Activated CD4-positive, alpha-beta T cell treated with anti-CD3 and anti-CD28 coated beads, Interleukin-2, amount 50 U/mL, for 4 hours (primary cell): ENCODE measurements around the gene ATP6AP2.
"Not testable (repeated sequence)": the region's sequence is repeated elsewhere in the genome, so short reads cannot be mapped to it uniquely, and the experiment has no call there.

Experiments
- DNase-seq, 2 experiments: peaks; one replicate each; pipeline ENCODE4 v3.0.0-alpha.2; 2020

Gene ATP6AP2

DNA sequence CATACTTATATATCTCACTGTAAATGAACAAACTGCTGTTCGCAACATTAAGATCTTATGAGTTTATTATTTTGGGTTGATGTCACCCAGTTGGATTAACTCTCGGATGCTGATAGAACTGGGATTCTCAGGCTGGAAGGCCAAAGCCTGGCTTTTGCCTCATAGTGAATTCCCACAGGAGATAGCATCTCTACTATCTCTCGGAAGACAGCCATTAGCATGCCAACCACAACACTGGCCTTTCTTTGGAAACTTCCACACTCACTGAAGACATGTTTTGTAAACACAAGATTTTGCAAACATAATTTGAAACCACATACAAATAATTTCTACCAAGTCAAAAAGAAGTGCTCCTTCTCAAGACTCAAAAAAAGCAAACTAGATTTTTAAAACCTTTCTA lies 4.5 kb upstream of the ATP6AP2 start:
- no peak for DNase-seq

DNA sequence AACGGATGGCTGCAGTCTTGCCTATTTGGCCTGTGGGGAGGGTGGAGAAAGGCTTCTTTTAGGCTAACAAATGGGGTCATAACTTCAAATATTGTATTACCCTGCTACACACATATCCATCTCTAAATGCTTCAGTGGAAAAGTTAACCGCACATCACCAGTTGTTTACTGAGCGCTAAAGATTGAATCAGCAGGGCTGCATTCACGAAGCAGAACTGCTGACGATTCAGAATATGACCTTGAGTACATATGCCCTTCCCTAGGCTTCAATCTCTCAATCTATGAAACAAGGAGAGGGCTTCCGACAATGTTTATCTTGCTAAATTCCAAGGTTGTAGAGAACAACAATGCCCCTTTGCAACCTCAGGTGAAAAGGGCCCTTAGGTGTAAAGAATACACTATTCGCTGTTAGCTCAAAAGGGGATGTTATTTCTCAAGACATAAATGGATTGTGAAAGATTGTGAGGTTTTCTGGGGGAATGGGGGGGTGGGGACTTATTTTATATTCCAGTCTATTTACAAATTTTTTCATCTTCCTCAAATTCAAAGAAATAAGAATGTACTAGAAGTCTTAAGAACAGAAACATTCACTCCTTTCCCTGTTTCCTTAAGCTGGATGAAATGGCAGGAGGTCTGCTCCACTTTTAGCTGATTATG lies 2.6 kb upstream of the ATP6AP2 start:
- DNase-seq = no peak

DNA sequence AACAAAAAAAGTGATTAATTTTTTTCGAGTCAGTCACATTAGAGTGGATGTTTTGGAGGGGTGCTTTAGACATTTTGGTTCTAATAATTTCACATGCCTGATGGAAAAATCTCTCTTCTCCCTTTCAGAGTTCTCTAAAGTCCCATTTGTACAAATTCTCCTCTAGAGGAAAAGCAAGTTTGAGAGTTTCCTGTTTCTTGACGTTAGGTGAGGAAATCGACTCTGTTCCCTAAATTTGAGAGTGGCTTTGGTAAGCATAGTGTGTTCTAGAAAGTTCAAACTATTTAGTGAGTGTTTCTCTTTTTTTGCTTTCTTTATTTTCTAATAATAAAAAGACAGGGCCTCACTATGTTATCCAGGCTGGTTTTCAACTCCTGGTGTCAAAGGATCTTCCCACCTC lies 1.6 kb upstream of the ATP6AP2 start:
- DNase-seq = no peak

DNA sequence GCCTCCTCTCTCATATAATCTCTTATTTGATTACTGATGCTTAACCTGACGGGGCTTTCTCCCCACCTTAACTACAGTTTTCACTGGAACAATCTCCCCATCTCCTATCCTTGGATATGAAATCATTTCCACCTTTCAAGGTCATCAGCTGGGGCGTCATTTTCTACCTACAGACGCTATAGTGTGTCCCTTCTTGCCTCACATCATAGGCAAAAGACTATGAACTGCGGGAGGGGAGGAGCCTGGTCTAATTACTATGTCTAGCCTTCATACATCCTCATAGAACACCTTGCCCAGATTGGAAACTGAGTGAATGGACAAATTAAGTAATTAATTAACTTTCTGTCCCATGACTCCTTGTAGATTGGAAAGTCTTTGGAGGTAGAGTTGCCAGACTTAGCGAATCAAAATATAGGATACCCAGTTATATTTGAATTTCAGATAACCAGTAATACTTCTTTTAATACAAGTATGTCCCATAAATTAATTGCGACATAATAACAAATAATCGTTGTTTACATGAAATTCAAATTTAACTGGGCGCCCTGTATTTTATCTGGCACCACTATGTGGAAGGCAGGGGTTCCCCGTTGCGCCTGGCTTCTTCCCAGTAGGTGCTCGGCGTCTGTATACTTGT lies 752 bp upstream of the ATP6AP2 start:
- DNase-seq = no peak

DNA sequence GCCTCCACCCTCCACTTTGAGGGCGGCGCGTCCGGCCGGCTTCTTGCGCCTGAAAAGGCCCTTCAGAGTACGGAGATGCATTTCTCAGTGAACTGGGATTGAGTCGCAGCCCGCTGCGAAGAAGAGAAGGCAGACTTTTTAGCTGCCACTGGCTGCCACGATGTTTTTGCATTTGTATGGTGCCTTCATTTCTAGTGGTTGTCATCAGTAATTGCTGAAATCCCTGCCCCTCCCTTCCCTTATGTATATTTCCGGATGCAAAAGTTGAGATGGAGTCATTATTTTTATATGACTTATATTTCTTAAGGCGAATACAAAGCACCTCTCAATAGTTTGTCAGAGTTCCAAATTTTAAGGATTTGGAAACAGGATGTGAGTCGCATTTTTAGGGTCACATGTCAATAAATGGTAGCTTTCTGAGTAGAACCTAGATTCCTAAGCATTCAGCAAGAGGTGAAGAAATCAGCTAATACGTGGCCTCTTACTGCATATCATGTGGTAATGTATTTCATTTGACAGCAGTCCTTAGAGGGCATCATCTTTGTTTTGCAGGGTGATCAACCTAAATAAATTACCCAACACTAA lies 658 bp downstream of the ATP6AP2 start:
- no peak for DNase-seq

DNA sequence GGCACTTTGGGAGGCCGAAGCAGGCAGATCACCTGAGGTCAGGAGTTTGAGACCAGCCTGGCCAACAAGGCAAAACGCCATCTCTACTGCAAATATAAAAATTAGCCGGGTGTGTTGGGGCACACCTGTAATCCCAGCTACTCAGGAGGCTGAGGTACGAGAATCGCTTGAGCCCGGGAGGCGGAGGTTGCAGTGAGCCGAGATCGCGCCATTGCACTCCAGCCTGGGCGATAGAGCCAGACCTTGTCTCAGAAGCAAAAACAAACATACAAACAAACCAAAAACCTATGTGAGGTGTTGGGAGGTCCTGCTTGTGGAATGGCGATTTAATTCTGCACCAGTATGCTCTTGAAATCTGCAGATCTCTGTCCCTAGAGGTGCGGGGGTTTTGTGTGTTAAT lies 1.4 kb downstream of the ATP6AP2 start:
- DNase-seq = not testable (repeated sequence)

DNA sequence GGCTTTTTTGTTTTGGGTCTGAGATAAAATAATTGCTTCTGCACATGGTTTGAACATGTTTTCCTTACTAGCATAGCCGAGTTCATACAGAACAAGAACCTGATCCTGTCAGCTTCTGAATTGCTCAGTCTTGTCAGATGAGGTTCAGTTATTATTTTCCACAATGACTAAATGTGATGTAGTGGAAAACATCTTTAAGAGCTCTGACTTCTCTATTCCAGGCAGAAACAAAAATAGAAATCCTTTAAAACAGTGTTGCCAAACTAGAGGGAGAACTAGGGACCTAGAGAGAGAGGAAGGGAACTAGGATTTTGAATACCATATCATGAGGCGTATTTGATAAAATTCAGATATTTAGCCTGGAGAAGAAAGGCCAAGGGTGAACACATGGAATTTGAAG lies 2.0 kb downstream of the ATP6AP2 start:
- DNase-seq = no peak

DNA sequence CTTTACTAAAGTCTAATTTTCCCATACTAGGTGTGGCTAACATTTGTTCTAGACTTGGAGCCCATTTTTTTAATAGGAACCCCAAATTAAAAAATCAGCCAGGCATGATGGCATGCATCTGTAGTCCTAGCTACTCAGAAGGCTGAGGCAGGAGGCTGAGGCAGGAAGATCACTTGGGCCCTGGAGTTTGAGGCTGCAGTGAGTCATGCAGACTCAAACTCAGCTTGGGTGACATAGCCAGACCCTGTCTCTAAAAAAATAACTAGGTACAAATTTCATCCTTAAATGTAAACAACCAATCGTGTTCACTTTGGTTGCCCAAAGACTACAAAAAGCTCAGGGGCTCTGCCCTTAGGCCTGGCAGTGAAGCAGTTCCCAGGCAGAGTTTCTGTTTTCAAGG lies 6.9 kb downstream of the ATP6AP2 start:
- DNase-seq = not testable (repeated sequence)

DNA sequence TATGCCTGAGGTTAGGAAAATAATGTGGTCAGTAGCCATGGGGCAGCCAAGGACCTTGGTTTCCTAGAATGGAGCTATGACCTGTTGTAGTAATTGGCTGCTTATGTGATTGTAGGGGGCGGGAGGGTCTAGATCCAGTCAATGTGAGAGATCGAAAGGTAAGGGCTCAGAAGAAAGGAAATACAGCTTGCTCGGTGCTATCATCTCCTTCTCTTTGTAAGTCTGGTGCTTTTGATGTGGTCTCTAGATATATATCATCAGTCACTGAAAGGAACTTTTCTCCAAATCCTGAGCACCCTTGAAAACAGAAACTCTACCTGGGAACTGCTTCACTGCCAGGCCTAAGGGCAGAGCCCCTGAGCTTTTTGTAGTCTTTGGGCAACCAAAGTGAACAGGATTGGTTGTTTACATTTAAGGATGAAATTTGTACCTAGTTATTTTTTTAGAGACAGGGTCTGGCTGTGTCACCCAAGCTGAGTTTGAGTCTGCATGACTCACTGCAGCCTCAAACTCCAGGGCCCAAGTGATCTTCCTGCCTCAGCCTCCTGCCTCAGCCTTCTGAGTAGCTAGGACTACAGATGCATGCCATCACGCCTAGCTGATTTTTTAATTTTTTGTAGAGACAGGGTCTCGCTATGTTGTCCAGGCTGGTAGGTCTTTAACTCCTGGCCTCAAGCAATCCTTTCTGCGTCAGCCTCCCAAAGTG lies 9.0 kb downstream of the ATP6AP2 start:
- DNase-seq = not testable (repeated sequence)

DNA sequence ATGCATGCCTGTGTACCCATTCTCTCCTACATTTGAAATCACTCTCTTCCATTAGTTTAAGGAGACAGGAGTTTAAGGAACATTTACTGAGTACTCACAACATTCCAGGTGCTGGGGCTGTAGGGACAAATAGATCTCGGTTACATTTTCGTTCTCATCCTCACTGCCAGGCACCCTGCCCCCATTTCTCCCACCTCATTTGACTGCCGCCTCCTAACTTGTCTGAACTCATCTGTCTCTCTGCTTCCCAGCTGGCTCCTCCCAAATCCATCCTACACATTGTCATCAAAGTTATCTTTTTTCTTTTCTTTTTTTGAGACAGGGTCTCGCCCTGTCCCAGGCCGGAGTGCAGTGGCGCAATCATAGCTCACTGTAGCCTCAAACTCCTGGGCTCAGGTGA lies 22.7 kb downstream of the ATP6AP2 start:
- DNase-seq = no peak

DNA sequence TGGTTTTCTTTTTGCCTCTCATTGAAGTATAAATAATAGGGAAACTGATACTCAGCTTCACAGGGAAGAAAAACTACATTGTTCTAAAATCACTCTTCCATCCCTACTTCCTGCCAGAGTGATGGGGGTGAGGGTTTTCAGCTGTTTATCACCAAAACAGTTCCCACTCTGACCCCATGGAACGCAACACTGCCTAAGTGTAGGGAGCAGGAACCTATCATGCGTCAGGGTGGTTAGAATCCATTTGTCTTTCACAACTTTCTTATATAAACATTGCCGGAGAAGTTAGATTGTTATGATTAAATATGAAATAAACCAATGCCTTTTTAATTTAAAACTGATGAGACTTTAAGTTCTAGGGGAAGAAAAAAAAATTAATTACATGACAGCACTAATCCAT lies 26.6 kb downstream of the ATP6AP2 start:
- no peak for DNase-seq

DNA sequence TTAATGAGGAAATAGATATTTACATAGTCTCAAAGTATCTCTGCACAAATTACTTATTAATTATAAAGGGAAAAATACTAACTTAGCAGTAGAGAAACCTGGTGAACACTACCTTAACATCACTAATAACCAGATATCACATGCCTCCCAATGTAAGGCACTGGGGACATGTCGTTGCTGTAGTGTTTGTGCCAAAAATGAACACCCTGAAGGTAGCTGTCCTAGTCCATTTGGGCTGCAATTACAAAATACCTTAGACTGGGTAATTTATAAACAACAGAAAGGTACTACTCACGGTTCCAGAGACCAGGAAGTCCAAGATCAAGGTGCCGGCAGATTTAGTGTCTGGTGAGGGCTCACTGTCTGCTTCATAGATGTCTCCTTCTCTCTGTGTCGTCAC lies 31.7 kb downstream of the ATP6AP2 start:
- DNase-seq = no peak

DNA sequence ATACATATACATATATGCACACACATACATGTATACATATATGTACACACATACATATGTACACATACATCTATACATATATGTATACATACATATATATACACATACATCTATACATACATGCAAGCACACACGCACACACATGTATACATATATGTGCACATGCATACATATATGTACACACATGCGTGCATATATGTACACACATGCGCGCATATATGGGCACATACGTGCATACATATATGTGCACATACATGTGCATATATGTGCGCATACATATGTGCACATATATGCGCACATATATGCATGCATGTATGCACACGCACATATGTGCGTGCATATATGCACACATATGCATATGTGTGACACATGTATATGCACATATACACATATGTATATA lies 35.2 kb downstream of the ATP6AP2 start:
- DNase-seq = no peak

DNA sequence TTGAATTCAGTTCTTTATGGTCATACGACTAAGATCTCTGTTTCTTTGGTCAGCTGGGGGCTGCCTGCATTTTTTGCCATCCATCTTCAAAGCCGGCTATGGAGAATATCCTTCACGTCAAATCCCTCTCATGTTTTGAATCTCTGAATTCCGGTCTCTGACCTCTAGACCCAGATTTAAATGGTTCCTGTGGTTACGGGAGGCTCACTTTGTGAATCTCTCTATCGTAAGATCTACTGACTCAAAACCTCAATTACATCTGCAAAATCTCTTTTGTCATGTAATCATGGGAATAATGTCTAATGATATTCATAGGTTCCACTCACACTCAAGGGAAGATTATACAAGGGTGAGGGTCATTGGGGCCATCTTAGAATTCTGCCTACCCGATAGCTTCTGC lies 36.8 kb downstream of the ATP6AP2 start:
- no peak for DNase-seq

DNA sequence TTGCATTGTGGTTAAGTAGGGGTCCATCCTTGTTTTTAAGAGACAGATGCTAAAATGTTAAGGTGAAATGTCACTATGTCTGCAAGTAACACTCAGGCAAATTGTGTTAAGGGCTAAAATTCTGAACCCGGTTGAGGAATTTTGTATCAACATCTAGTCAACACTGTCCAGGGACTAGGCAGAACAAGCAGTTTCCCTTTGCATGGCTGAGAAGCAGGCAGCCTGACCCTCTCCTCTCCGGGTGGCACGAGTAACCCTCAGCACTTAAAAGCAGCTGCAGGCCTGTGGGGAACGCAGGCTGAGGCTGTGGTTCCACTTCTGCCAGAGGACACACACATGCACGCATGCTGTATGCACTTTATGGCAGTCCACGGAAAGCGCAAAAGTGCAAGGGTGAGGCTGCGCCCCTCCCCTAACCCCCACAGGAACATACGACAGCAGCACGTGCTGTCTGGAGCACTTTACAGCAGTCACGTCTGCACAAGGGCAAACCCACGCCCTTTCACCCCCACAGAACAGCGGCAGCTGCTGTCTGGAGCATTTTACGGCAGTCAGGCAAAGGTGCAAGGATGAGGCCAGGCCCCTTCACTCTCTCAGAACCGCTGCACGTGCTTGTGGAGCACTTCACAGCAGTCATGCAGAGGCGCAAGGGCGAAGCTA lies 41.8 kb downstream of the ATP6AP2 start:
- no peak for DNase-seq

DNA sequence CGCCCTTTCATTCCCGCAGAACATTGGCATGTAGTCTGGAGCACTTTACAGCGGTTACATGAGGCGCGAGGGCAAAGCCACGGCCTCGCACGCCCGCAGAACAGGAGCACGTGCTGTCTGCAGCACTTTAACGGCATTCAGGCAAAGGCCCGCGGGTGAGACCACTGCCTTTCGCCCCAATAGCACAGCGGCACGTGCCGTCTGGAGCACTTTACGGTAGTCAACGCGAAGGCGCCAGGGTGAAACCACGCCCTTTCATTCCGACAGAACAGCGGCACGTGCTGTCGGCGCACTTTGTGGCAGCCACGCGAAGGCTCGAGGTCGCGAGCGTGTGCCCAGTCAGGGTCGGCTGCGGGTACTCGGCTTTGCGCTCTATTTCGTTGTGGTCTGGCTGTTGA lies 42.4 kb downstream of the ATP6AP2 start, which contains the start of gene MPC1L:
MPC1L (plus strand) TSS at position 290 of the 398 bp plus-strand sequence. CDS start 138 bp downstream, outside the sequence.
- DNase-seq = no peak

DNA sequence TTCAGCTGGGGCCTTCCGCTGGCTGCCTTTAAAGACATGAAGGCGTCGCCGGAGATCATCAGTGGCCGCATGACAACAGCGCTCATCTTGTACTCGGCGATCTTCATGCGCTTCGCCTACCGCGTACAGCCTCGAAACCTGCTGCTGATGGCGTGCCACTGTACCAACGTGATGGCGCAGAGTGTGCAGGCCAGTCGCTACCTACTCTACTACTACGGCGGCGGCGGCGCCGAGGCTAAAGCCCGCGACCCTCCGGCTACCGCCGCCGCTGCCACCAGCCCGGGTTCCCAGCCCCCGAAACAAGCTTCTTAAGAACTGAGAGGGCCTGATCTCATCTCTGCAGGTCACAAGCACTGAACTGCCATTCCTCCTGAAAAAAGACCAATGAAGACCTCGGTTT lies 42.9 kb downstream of the ATP6AP2 start:
- no peak for DNase-seq

DNA sequence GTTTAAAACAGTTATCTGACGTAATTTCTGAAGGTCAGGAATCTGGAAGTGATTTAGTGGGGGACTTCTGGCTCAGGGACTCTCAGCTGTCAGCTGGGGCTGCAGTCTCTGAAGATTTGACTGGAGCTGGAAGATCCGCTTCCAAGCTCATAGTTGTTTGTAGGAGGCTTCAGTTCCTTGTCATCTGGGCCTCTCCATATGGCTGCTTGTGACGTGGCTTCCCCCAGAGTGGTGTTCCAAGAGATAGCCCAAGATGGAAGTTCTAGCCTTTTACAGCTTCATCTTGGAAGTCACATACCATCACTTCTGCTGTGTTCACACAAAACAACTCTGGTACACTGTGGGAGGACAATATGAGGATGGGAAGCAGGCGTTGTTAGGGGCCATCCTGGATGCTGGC lies 44.5 kb downstream of the ATP6AP2 start:
- DNase-seq = no peak

DNA sequence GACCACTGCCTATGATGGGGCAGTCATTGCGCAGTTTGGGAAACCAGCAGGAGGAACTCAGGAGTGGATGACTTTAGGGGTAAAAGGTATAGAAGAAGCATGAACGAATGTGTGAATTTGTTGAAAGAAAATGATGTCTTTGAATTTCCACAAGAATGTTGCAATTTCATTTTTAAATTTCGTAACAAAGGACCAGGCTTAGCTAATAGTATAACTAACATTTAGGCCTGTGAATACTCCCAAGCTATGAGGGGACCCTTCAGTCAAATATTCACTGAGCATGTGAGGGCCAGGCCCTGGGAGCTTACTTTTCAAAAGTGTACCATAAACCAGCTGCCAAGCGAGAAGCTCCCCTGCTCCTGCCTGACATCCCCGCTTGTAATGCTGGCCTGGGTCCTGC lies 47.7 kb downstream of the ATP6AP2 start:
- no peak for DNase-seq

DNA sequence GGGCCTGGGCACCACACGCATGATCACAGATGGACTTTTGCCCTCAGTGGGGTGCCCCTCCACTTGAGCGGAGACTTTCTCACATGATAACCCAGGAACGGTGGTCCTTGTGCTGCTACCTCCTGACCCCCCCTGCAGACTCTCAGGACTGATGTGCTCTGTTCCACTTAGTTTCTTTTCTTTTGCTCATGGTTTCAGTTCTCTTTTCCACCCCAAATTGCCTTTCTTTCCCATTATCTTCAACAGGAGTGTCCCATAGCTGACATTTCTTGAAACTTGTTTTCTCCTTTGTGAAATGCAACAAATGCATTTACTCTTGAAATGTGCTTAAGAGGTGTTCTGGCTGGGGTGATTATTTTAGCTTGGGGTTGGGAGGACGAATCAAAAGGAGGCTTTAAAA lies 51.4 kb downstream of the ATP6AP2 start:
- DNase-seq = no peak

DNA sequence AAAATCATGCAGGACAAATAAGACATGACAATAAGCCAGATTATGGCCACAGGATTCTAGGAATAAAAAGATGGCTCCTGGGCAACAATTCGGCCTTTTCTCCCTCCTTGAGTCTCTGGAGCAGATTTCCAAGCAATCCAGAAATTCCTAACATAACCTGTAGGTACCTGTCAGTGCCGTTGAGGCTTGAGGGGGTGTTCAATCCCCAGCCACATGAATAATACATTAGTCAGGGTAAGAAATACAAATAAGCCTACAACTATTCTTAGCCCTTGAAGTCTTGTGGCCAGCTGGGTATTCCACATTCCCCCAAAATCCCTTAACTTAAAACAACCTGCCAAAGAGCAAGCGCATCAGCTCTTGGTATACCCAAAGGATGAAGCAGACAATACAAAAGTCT lies 56.9 kb downstream of the ATP6AP2 start:
- DNase-seq = no peak

DNA sequence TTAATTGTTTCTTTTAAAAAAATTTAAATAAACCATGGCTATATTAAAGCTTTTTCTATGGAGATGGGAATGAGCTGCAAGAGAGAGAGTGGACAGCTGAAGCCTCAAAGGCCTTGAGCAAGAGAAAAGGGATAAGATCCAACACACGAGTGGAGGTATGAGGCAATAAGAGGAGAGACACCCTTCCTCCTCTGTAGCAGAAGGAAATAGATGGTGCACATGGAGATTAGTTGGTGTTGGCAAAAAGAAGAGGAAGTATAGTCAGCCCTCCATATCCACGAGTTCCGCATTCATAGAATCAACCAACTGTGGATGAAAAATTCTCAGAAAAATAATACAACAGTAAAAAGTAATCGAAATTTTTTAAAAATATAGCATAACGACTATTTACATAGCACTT lies 63.4 kb downstream of the ATP6AP2 start:
- no peak for DNase-seq

DNA sequence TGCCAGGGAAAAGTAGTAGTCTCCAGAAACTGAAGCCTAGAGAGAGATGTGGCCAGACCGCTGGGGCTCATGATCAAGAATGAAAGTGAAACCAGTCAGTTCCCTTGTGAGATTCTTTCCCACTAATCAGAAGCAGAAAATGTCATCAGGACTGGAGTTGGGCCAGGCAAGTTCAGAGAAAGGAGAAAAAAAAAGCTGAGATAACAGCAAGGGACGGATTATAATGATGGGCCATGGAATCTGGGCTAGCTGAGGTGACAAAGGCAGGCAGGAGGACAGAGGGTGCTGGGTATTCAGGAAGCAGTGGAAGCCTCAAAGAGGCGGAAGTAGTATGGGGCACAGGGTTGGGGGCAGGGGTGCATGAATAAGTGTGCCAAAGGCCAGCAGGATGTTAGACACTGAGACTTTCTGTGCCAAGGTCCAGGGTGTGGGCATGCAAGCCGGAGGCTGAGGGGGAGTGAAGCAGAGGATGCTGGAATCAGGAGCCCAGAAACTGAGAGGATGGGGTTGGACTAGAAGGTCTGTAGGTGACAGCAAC lies 64.1 kb downstream of the ATP6AP2 start:
- DNase-seq = peak; percentile 5 to 10
